Neural cell (in vitro differentiated cells): Measurements from ENCODE around the gene PIAS1. TPM values are rescaled to one million over a fixed set of nuclear protein-coding genes. Genes with fewer than 3 reads are reported as not detected.

Experiments
- H2AFZ ChIP-seq: fragments of 200-600, 300-800 bp; sonication (generic), shearing (Covaris generic); 2 replicates; pipeline ENCODE4 v1.6.0; 2014; ENCODE audit warnings: low read depth, mild to moderate bottlenecking, antibody characterized with exemption, low read length, moderate library complexity
- H3F3A ChIP-seq: fragments of 200-600 bp; shearing (Covaris generic); 2 replicates; pipeline ENCODE4 v1.6.1; 2016; ENCODE audit warnings: mild to moderate bottlenecking, moderate library complexity, mixed read lengths, antibody characterized with exemption, low read length; ENCODE audit not compliant: insufficient read depth, poor library complexity, severe bottlenecking
- H3K27ac ChIP-seq: fragments of 200-600, 300-800 bp; sonication (generic), shearing (Covaris generic); 2 replicates; pipeline ENCODE4 v1.5.1; 2014; ENCODE audit warnings: mild to moderate bottlenecking, low read length, moderate library complexity
- H3K27me3 ChIP-seq: fragments of 300-800, 200-600 bp; sonication (generic), shearing (Covaris generic); 2 replicates; pipeline ENCODE4 v1.6.0; 2014; ENCODE audit warnings: mild to moderate bottlenecking, low read depth, low read length, moderate library complexity; ENCODE audit not compliant: insufficient read depth
- H3K36me3 ChIP-seq: fragments of 300-800, 200-600 bp; sonication (generic), shearing (Covaris generic); 2 replicates; pipeline ENCODE4 v1.5.1; 2014; ENCODE audit warnings: mild to moderate bottlenecking, antibody characterized with exemption, low read length, moderate library complexity; ENCODE audit not compliant: insufficient read depth
- H3K4me2 ChIP-seq: fragments of 300-800, 200-600 bp; sonication (generic), shearing (Covaris generic); 2 replicates; pipeline ENCODE4 v1.6.0; 2014; ENCODE audit warnings: mild to moderate bottlenecking, low read length
- H3K4me3 ChIP-seq: fragments of 300-800, 200-600 bp; sonication (generic), shearing (Covaris generic); 2 replicates; pipeline ENCODE4 v1.5.1; 2014; ENCODE audit warnings: mild to moderate bottlenecking, low read length, moderate library complexity
- H3K79me2 ChIP-seq: fragments of 200-600 bp; shearing (Covaris generic); replicated peaks from 2 replicates; pipeline ENCODE4 v1.6.0; 2014; ENCODE audit warnings: mild to moderate bottlenecking, low read length, moderate library complexity; ENCODE audit not compliant: insufficient read depth
- H3K9ac ChIP-seq: fragments of 300-800, 200-600 bp; sonication (generic), shearing (Covaris generic); 2 replicates; pipeline ENCODE4 v1.6.1; 2016; ENCODE audit warnings: mild to moderate bottlenecking, low read length, mixed read lengths
- H3K9me2 ChIP-seq: fragments of 200-600 bp; shearing (Covaris generic); 2 replicates; pipeline ENCODE4 v1.6.1; 2016; ENCODE audit warnings: mild to moderate bottlenecking, low read length, mixed read lengths; ENCODE audit not compliant: insufficient read depth
- H3K9me3 ChIP-seq: fragments of 200-600, 300-800 bp; sonication (generic), shearing (Covaris generic); 2 replicates; pipeline ENCODE4 v1.6.1; 2016; ENCODE audit warnings: mild to moderate bottlenecking, mixed run types, low read length, moderate library complexity, mixed read lengths
- H4K20me1 ChIP-seq: fragments of 200-600 bp; shearing (Covaris generic); 2 replicates; pipeline ENCODE4 v1.6.1; 2016; ENCODE audit warnings: mild to moderate bottlenecking, mixed run types; ENCODE audit not compliant: insufficient read depth
- CTCF ChIP-seq: fragments of 450-650 bp; IDR thresholded peaks from 2 replicates; pipeline ENCODE4 v1.5.1; 2014; ENCODE audit warnings: antibody characterized with exemption, mild to moderate bottlenecking, moderate library complexity; ENCODE audit not compliant: poor library complexity, severe bottlenecking
- EP300 ChIP-seq: fragments of 450-650 bp; conservative IDR thresholded peaks from 2 replicates; pipeline ENCODE4 v1.6.1; 2014; ENCODE audit warnings: antibody characterized with exemption, mild to moderate bottlenecking, moderate library complexity; ENCODE audit not compliant: poor library complexity, severe bottlenecking
- EZH2 ChIP-seq: fragments of 200-600, 300-800 bp; shearing (Covaris generic), sonication (generic); IDR thresholded peaks from 2 replicates; pipeline ENCODE4 v1.6.1; 2014; ENCODE audit warnings: antibody characterized with exemption, low read length, borderline replicate concordance, mild to moderate bottlenecking; ENCODE audit not compliant: insufficient read depth, poor library complexity, severe bottlenecking
- MXI1 ChIP-seq: fragments of 450-650 bp; conservative IDR thresholded peaks from 2 replicates; pipeline ENCODE4 v1.6.1; 2014; ENCODE audit warnings: antibody characterized with exemption, mild to moderate bottlenecking; ENCODE audit not compliant: poor library complexity, severe bottlenecking
- POLR2AphosphoS5 ChIP-seq: IDR thresholded peaks from 2 replicates; pipeline ENCODE4 v1.6.1; 2012
- RAD21 ChIP-seq: fragments of 450-650 bp; conservative IDR thresholded peaks from 2 replicates; pipeline ENCODE4 v1.6.1; 2014; ENCODE audit warnings: antibody characterized with exemption, mild to moderate bottlenecking, moderate library complexity
- REST ChIP-seq: IDR thresholded peaks from 2 replicates; pipeline ENCODE4 v1.6.1; 2012; ENCODE audit warnings: borderline replicate concordance
- SMC3 ChIP-seq: fragments of 450-650 bp; conservative IDR thresholded peaks from 2 replicates; pipeline ENCODE4 v1.6.1; 2014; ENCODE audit warnings: antibody characterized with exemption, mild to moderate bottlenecking, moderate library complexity; ENCODE audit not compliant: poor library complexity
- TAF1 ChIP-seq: IDR thresholded peaks from 2 replicates; pipeline ENCODE4 v1.6.1; 2012; ENCODE audit warnings: low read depth
- polyA plus RNA-seq: library from polyadenylated mRNA; depleted of rRNA; stranded (reverse); fragments of >200 nt; gene quantifications from 2 replicates; pipeline ENCODE4 v1.2.3, GENCODE V29; 2014

Gene PIAS1
- polyA plus RNA-seq, 1 donor from 2014 or later: 14.3 TPM

GRCh38 chr15:68051907-68052306 is 2.2 kb upstream of the PIAS1 start:
- H2AFZ ChIP-seq: no peak overlapping the region
- no peak overlapping the region for H3K27ac ChIP-seq
- no peaks in the 10 kb centered on the region for H3K27me3 ChIP-seq
- H3K9ac ChIP-seq: no peak overlapping the region
- H3K4me3 ChIP-seq: no peak overlapping the region
- TF ChIP-seq EP300 (no peak), CTCF (no peak), MXI1 (no peak), TAF1 (no peak), RAD21 (no peak), EZH2 (no peak), REST (no peak), POLR2AphosphoS5 (no peak), SMC3 (no peak)
- no peaks in the 10 kb centered on the region for H3K36me3 ChIP-seq
- H4K20me1 ChIP-seq: no peaks in the 10 kb centered on the region
- H3K9me3 ChIP-seq: no peaks in the 10 kb centered on the region
- peaks cover 14% of the 10 kb centered on the region for H3K79me2 ChIP-seq
- H3F3A ChIP-seq: no peaks in the 10 kb centered on the region
- H3K9me2 ChIP-seq: no peaks in the 10 kb centered on the region
- H3K4me2 ChIP-seq: no peak overlapping the region

GRCh38 chr15:68052431-68052830 is 1.7 kb upstream of the PIAS1 start:
- Histone ChIP-seq H3K4me2 (no peak overlapping the region), H3K9me3 (no peaks in the 10 kb centered on the region), H3K36me3 (no peaks in the 10 kb centered on the region), H3K79me2 (peaks cover 19% of the 10 kb centered on the region), H3K27me3 (no peaks in the 10 kb centered on the region), H2AFZ (no peak overlapping the region), H4K20me1 (no peaks in the 10 kb centered on the region), H3K27ac (no peak overlapping the region), H3F3A (no peaks in the 10 kb centered on the region), H3K9me2 (no peaks in the 10 kb centered on the region), H3K9ac (no peak overlapping the region), H3K4me3 (no peak overlapping the region)
- TF ChIP-seq EZH2 (no peak), EP300 (no peak), REST (no peak), RAD21 (no peak), CTCF (no peak), POLR2AphosphoS5 (no peak), TAF1 (no peak), SMC3 (no peak), MXI1 (no peak)
